ENCODE measurements around the gene DGKH. TPM values are rescaled to one million over a fixed set of nuclear protein-coding genes. Genes with fewer than 3 reads are reported as not detected.

Gene DGKH
- total and polyA plus RNA-seq, 9 of the 15 experiments (the other 6 are each of a cell fraction or from before 2014, with no cell fraction given), result 0.38 to 4.4 (median 3.1) TPM

- TF ChIP-seq ZNF695 (CRISPR knock-in tag; IDR thresholded peaks at IDR 0.05) (no peak), TGIF2 (CRISPR knock-in tag; IDR thresholded peaks at IDR 0.05) (no peak), MIER1 (IDR thresholded peaks at IDR 0.05; ENCODE audit: low read depth) (no peak), GATA2 (CRISPR knock-in tag; IDR thresholded peaks at IDR 0.05) (no peak)
These were observed 58.5 kb downstream of the DGKH start (continued) for GRCh38 chr13:42106998-42107397.

GRCh38 chr13:42107421-42107820, 59.0 kb downstream of the DGKH start:
- ChIA-PET CTCF (ENCODE audit: low intra/inter-chr PET ratio) (no interaction called here), POLR2A (no interaction called here)
- H3K9ac ChIP-seq (ENCODE audit: insufficient read depth in 1 of 2, low read depth in 2 of 2, low read length in 2 of 2), result no peak overlapping the region
- H2AFZ ChIP-seq (ENCODE audit: low read depth, low read length), result no peak overlapping the region
- no TSS peak for BruUV-seq (replicated peaks)
- no peak overlapping the region for H3K4me3 ChIP-seq
- H3K9me1 ChIP-seq (ENCODE audit: control insufficient read depth, insufficient read depth, low read length), result no peaks in the 10 kb centered on the region
- intact Hi-C loops (cut with micrococcal nuclease) (no loop called here), in situ Hi-C loops (cut with MboI) (loop anchor here (25.0 kb wide), 1 partner anchor 695 kb away; no protein-coding TSS in a partner anchor)
- H3K27me3 ChIP-seq (ENCODE audit: control insufficient read depth in 2 of 2, insufficient read depth in 2 of 2, low read length in 2 of 2), result no peaks in the 10 kb centered on the region
- DNase-seq (ENCODE audit: extremely low read depth in 1 of 4, low spot score in 3 of 4) (no peak), FAIRE-seq (no peak), ATAC-seq (no peak)
- H3K36me3 ChIP-seq (ENCODE audit: control insufficient read depth, insufficient read depth, low read length), result no peaks in the 10 kb centered on the region
- 48% methylated on average over 4 of the region's 5 CpGs for WGBS (ENCODE audit: insufficient coverage, low coverage, missing lambda C conversion rate)
- H3K4me1 ChIP-seq (replicated peaks in 1 of 2; ENCODE audit: control insufficient read depth in 2 of 2, insufficient read depth in 2 of 2, low read length in 2 of 2), result peaks cover 0 to 5% of the 10 kb centered on the region in 2 experiments; a peak in 1 of 5 replicates
- H4K20me1 ChIP-seq (replicated peaks; ENCODE audit: control insufficient read depth, insufficient read depth, low read length), result peaks cover 6% of the 10 kb centered on the region; the same call in 1 of the 2 replicates
- H3K4me2 ChIP-seq (ENCODE audit: insufficient read depth, low read length), result no peak overlapping the region
- no peaks in the 10 kb centered on the region for H3K9me3 ChIP-seq (replicated peaks; ENCODE audit: control insufficient read depth, insufficient read depth, low read depth, low read length)
- H3K27ac ChIP-seq (ENCODE audit: extremely low read depth, low read depth, low read length), result no peak overlapping the region
- H3K79me2 ChIP-seq (ENCODE audit: control insufficient read depth, insufficient read depth, low read length), result no peaks in the 10 kb centered on the region
- no peak for TF ChIP-seq MAFG (tag; conservative IDR thresholded peaks at IDR 0.05)
- TF ChIP-seq ZFP36 (IDR thresholded peaks at IDR 0.05; ENCODE audit: low read depth, low read length, partially characterized antibody), result no peak
- no peak for TF ChIP-seq POLR3G (IDR thresholded peaks at IDR 0.05; ENCODE audit: extremely low read depth, insufficient read length, insufficient replicate concordance)
- TF ChIP-seq MCM5 (IDR thresholded peaks at IDR 0.05; ENCODE audit: low read depth), result no peak
- TF ChIP-seq, protein P1, sequence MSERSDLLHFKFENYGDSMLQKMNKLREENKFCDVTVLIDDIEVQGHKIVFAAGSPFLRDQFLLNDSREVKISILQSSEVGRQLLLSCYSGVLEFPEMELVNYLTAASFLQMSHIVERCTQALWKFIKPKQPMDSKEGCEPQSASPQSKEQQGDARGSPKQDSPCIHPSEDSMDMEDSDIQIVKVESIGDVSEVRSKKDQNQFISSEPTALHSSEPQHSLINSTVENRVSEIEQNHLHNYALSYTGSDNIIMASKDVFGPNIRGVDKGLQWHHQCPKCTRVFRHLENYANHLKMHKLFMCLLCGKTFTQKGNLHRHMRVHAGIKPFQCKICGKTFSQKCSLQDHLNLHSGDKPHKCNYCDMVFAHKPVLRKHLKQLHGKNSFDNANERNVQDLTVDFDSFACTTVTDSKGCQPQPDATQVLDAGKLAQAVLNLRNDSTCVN (CRISPR knock-in tag; IDR thresholded peaks at IDR 0.05), result no peak
- no peak for TF ChIP-seq ZFPM2 (CRISPR knock-in tag; IDR thresholded peaks at IDR 0.05)
- TF ChIP-seq ZNF12 (CRISPR knock-in tag; IDR thresholded peaks at IDR 0.05), result no peak
- TF ChIP-seq, protein P2, sequence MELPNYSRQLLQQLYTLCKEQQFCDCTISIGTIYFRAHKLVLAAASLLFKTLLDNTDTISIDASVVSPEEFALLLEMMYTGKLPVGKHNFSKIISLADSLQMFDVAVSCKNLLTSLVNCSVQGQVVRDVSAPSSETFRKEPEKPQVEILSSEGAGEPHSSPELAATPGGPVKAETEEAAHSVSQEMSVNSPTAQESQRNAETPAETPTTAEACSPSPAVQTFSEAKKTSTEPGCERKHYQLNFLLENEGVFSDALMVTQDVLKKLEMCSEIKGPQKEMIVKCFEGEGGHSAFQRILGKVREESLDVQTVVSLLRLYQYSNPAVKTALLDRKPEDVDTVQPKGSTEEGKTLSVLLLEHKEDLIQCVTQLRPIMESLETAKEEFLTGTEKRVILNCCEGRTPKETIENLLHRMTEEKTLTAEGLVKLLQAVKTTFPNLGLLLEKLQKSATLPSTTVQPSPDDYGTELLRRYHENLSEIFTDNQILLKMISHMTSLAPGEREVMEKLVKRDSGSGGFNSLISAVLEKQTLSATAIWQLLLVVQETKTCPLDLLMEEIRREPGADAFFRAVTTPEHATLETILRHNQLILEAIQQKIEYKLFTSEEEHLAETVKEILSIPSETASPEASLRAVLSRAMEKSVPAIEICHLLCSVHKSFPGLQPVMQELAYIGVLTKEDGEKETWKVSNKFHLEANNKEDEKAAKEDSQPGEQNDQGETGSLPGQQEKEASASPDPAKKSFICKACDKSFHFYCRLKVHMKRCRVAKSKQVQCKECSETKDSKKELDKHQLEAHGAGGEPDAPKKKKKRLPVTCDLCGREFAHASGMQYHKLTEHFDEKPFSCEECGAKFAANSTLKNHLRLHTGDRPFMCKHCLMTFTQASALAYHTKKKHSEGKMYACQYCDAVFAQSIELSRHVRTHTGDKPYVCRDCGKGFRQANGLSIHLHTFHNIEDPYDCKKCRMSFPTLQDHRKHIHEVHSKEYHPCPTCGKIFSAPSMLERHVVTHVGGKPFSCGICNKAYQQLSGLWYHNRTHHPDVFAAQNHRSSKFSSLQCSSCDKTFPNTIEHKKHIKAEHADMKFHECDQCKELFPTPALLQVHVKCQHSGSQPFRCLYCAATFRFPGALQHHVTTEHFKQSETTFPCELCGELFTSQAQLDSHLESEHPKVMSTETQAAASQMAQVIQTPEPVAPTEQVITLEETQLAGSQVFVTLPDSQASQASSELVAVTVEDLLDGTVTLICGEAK (IDR thresholded peaks at IDR 0.05), result 0 out of 2 replicates have a peak, but pooled peaks have one; percentile 18
- TF ChIP-seq, protein P2 (CRISPR knock-in tag; IDR thresholded peaks at IDR 0.05), result no peak

Measured in K562 (cell line).